Neural progenitor cell (in vitro differentiated cells): ENCODE measurements around the gene PLIN5.

Source experiments
- CTCF ChIP-seq: fragments of 200-600 bp; sonication (generic); IDR thresholded peaks from 2 replicates; pipeline ENCODE4 v1.5.1; 2017; ENCODE audit warnings: antibody characterized with exemption, mild to moderate bottlenecking
- EZH2 ChIP-seq: fragments of 200-600 bp; sonication (generic); IDR thresholded peaks from 2 replicates; pipeline ENCODE4 v1.6.1; 2017; ENCODE audit warnings: antibody characterized with exemption, mild to moderate bottlenecking, moderate library complexity
- EZH2phosphoT487 ChIP-seq: fragments of 200-600 bp; sonication (generic); IDR thresholded peaks from 2 replicates; pipeline ENCODE4 v1.6.1; 2017; ENCODE audit warnings: antibody characterized with exemption

- TF ChIP-seq CTCF (no peak), EZH2phosphoT487 (no peak), EZH2 (no peak)
Observed at GRCh38 chr19:4494691-4495064, 40.3 kb downstream of the PLIN5 start.
